GM13977 (cell line): ENCODE data around the gene TRMO.

ENCODE experiments used
- DNase-seq: peaks from one replicate; pipeline ENCODE4 v3.0.0; 2012; ENCODE audit warnings: low spot score
- in situ Hi-C: fragments of 300-500 bp; cut with MboI; formaldehyde crosslinking; loops from one replicate; pipeline ENCODE4 v1.12.0; 2022; ENCODE audit warnings: low sequenced_read_pairs, low pct_unique_long_range_greater_than_20kb, mixed read lengths, inconsistent platforms; ENCODE audit not compliant: unreplicated experiment
- TF ChIP-seq, protein P1 (sequence below): IDR thresholded peaks from 2 replicates; pipeline ENCODE4 v1.5.1; 2012; ENCODE audit warnings: mild to moderate bottlenecking, control low read depth; ENCODE audit not compliant: insufficient read depth; ENCODE audit errors: extremely low read depth, missing control alignments

TRMO gene

DNA sequence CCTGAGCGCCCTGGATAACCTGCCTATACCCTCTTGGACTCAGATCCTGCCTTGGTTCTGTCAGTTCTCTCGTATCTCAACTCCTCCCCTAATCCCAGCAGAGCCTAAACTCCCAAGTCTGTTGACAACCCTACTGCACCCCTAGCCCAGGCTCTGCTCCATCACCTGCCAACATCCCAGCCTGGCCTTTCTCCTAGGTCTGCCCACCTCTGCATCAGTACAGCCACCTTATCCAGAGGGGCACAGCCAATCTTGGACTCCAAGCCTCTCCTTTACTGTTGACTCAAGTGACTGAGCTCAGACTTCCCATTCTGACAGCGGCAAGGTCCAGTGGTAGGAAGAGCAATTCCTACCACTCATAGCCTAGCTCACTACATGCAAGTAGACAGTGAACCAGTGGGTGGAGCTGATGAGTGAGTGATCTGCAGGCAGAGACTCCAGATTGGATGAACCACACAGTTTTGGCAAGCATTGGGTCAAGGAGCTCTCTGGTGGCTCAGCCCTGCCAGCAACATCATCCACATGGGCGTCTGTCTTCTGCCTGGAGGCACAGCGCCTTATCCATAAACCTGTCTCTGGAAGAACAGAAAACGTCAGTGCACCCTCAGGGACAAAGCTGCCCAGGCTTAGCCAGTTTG lies 26.5 kb downstream of the TRMO start:
- no peak for DNase-seq
- in situ Hi-C loops = no loop called here
- TF ChIP-seq, protein P1, sequence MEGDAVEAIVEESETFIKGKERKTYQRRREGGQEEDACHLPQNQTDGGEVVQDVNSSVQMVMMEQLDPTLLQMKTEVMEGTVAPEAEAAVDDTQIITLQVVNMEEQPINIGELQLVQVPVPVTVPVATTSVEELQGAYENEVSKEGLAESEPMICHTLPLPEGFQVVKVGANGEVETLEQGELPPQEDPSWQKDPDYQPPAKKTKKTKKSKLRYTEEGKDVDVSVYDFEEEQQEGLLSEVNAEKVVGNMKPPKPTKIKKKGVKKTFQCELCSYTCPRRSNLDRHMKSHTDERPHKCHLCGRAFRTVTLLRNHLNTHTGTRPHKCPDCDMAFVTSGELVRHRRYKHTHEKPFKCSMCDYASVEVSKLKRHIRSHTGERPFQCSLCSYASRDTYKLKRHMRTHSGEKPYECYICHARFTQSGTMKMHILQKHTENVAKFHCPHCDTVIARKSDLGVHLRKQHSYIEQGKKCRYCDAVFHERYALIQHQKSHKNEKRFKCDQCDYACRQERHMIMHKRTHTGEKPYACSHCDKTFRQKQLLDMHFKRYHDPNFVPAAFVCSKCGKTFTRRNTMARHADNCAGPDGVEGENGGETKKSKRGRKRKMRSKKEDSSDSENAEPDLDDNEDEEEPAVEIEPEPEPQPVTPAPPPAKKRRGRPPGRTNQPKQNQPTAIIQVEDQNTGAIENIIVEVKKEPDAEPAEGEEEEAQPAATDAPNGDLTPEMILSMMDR = peak; percentile 27

DNA sequence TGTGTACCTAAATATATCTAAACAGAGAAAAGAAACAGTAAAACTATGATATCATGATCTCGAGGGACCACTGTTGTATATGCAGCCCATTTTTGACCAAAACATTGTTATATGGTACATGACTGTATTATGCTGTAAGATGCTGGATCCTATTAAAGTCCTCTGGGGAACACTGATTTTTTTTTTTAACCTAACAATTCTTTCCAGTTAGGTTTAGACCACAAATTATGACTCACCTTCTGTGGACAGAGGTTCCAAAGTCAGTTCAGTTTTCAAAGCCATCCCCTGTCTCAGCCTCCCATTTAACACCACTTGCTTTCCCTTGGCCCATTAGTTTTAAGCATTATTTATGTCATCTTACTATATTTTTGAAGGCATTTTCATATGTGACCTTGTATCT lies 27.1 kb downstream of the TRMO start:
- TF ChIP-seq, protein P1 = no peak
- in situ Hi-C loops = no loop called here
- no peak for DNase-seq

DNA sequence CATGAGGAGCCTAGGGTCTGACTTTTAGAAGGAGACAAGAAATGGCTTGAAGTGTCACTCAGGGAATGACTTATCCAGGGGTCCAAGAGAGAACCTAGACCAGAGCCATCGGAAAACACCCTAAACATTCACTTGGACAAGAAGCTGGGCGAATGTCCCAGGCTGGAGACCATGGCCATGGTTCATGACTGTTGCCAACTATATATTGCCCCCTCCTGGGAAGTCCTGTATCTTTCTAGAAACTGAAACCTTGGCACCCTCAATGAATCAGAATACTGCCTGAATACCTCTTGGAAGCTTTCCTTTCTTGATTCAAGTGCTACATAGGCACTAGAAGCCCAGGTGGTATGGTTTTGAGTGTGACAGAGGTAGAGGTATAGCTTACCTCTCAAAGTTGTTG lies 29.9 kb downstream of the TRMO start:
- no peak for DNase-seq
- TF ChIP-seq, protein P1 = no peak
- in situ Hi-C loops = no loop called here

DNA sequence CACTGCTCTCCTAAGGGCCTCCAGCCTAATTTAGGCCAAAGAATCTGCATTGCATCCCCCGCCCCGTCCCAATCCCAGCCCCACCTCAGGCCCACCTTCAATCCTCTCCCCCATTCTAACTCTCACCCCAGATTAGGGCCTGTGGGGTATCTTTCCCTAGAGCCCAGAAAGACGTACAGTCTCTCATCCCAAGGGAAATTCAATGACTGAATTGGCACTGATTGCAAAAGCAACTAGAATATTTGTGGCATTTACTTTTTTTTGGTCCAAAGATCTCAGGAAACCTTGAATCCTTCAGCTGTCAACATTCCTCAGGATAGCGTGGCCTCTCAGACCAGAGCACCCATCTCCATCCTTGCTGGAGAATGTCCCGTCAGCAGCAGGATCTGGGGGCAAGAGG lies 30.6 kb downstream of the TRMO start:
- in situ Hi-C loops = no loop called here
- DNase-seq = no peak
- TF ChIP-seq, protein P1 = no peak

DNA sequence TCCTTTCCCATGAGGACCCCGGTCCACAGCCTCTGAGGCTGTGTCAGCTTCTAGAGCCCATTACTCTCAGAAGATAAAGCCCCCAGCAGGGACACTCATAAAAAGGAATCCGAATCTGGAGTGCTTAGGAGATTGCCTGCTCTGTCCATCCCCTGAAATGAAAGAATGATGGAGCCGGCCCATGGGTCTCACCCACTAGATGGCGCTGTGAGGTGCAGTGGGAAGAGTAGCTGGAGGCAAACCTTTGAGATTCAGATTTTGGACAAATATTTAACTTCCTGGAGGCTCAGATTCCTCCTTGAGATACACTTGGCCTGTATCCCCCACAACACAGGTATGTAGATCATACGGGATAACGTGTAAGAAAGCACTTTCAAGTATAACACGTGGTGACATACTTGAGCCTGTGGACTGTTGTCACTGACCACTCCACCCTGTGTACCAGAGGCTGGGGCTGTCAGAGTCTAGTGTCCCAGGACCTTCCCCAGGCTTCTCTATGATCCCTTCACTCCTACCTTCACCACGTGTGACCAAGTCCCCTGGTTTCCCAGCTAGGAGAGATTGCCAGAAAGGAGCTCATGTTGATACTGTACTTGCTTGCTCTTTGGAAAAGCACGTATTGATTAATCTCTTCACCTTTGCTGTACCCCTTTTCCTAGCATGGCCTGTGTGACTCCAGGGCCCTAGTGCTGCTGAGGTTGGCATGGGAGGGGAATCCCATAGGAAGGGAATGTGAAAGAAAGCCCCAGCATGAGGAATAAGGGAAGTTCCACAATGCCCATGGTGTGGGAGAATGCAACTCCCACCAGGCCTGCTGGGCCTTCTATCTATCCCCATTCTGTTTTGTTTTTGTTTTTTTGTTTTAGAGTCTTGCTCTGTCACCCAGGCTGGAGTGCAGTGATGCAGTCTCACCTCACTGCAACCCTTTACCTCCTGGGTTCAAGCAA lies 32.1 kb downstream of the TRMO start:
- peak; percentile 68 for DNase-seq

DNA sequence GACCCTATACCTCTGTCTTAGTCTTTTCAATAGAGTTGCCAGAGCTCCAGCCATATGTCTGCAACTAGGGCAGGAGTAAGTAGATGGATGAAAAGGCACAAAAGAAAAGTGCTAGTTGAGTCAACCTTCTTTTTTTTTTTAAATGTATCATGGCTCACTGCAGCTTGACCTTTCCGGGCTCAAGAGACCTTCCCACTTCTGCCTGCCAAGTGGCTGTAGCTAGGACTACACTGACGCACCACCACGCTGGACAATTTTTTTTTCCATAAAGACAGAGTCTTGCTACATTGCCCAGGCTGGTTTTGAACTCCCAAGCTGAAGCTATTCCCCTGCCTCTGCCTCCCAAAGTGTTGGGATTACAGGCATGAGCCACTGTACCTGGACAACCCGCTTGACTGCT lies 42.0 kb downstream of the TRMO start:
- in situ Hi-C loops = no loop called here
- DNase-seq = no peak
- TF ChIP-seq, protein P1 = no peak

More for the DNA sequence above, 32.1 kb downstream of the TRMO start:
- TF ChIP-seq, protein P1 = peak; percentile 78
- in situ Hi-C loops = no loop called here
